GM19324 (cell line): ENCODE measurements around the gene GPR4.
"Not testable (repeated sequence)": the region's sequence is repeated elsewhere in the genome, so short reads cannot be mapped to it uniquely, and the experiment has no call there.

Experiments used
- ATAC-seq: cut with Tn5 transposase; IDR thresholded peaks from one replicate; pipeline ENCODE4 v1.9.1; 2021; ENCODE audit warnings: mild to moderate bottlenecking, moderate library complexity; ENCODE audit not compliant: unreplicated experiment, low FRiP score

GPR4 gene

DNA sequence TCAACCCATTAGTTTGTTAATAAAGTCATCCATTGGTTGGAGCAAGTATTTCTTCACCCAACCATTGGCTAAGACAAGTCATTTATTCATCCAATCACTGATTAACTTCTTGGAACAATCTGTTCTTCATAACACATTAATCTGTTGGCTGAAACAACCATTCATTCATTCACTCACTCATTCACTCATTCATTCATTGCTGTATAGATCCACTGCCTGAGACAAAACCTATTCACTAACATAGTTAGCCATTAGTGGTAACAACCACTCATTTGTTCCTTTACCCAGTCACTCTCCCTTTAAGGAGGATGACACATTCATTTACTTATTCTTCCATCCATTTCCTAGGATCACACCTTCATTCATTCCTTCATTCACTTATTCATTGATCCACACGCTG lies 22.0 kb upstream of the GPR4 start:
- ATAC-seq = no peak

DNA sequence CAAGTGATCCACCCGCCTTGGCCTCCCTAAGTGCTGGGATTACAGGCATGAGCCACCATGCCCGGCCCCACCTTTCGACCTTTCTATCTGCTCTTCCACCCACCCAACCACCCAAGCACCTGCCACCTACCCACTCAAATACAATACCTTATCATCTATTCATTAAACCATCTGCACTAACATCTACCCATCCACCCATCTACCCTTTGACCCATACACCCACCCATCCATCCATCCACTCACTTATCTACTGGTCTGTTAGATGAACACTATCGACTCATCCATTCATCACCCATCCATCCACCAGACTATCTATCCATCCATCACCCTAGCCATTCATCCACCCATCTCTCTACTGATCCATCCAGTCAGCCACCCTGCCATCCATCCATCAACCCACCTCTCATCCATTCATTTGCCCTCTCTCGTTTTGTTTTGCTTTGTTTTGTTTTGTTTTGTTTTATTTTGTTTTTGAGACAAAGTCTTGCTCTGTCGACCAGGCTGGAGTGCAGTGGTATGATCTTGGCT lies 20.0 kb upstream of the GPR4 start:
- ATAC-seq = no peak

DNA sequence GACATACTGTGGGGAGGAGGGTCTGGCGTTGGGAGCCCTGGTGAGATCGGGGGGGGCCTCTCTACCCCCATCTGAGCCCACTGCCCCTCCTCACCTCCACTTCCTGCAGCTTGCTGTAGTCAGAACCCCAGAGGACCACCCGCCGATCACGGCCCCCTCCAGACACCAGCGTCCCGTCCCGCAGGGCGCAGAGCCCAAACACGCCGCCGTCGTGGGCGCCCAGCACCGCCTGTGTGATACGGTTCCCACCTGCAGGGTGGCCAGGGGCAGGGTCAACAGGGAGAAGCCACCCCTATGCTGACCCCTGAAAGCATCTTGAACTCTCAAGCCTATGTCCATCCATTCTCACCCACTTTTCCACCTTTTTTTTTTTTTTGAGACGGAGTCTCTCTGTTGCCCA lies 19.4 kb upstream of the GPR4 start:
- ATAC-seq = no peak

DNA sequence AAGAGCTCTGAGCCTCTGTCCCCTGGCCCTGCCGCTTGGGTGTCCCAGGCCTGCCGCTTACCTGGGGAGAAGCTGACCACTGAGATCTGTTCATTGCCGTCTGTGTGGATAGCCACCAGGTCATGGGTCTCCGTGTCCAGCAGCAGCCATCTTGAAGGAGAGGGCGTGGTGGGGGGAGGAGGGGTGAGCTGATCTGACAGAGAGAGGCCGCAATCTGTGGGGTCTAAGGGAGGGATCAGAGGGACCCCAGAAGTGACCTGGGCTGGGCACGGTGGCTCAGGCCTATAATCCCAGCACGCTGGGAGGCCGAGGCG lies 14.6 kb upstream of the GPR4 start:
- ATAC-seq = no peak

DNA sequence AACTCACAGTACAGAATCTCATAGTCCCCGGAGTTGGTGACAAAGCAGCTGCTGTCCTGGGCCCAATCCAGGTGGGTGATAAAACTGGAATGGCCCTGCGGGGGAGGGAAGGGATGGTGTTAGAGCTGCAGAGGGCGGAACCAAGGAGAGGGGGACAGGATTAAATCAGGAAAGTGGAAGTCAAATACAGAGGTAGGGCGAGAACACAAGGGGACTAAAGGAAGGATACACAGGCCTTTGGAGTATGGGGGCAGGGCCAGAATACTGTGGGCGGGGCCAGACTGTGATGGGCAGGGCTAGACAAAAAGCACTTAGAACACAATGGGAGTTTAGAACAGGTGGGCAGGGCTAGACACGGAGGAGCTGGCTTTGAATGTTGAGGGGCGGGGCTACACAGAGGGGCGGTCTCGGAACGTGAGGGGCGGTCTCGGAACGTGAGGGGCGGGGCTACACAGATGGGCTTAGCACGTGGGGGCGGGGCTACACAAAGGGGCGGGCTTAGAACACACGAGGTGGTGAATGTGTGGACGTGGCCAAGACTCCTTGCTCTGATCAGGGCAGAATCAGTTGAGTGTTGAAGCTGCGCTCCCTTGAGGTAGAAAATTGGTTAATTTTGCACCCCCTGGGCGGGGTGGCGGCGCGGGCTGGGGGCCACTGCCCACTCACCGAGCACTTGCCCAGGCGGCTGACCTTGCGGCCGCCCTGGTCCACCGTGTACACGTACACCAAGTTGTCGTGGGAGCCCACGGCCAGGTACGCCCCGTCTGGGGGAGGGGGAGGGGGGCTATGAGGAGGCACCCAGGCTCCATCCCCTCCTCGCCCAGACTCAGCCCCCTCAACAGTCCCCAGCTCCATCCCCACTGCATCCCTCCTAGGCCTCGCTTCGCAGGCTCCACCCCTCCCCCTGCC lies 14.0 kb upstream of the GPR4 start:
- no peak for ATAC-seq

DNA sequence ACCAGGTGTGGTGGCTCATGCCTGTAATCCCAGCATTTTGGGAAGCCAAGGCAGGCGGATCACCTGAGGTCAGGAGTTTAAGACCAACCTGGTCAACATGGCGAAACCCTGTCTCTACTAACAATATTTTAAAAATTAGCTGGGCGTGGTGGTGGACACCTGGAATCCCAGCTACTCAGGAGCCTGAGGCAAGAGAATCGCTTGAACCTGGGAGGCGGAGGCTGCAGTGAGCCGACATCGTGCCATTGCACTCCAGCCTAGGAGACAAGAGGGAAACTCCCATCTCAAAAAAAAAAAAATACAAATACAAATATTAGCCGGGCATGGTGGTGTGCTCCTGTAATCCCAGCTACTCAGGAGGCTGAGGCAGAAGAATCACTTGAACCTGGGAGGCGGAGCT lies 13.0 kb upstream of the GPR4 start:
- ATAC-seq = not testable (repeated sequence)

DNA sequence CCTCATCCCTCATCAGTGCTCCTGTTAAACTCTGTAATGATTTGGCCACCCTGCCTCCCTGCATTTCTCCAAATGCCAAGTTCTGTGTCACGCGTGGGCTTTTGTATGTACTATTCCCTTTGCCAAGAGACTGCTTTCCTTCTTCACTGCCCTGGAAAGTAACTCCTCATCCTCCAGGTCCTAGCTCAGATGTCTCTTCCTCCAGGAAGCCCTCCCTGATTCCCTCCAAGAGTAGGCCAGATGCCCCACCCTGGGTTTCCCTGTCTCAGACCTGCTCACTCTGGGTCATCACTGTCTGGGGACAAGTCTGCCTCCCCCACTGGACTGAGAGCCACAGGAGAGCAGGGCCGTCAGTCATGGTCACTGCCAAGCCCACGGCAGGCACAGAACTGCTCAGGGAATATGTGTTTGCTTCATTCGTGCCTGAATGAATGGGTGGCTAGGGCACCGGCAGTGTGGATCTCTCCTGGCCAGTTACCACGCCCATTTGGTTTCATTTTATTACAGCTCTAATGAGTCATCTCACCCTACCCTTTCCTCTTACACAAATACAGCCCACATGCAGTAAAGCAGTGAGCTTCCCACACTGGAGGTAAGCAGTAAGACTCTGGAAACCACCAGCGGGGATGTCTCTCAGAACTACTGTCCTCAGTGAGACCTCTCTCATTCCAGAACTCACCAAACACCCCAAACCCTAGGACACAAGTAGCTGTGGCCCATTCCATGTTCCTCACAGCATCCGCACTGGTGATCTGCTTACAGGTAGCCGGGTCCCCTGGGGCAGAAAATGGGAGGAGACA lies 12.1 kb upstream of the GPR4 start:
- ATAC-seq = no peak

DNA sequence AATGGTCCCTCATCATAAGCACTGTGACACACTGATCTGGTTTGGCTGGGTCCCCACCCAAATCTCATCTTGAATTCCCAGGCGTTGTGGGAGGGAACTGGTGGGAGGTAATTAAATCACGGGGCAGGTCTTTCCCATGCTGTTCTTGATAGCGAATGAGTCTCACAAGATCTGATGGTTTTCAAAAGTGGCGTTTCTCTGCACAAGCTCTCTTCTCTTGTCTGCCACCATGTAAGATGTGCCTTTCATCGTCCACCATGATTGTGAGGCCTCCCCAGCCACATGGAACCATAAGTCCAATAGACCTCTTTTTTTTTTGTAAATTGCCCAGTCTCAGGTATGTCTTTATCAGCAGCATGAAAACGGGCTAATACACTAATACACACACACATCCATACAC lies 6.9 kb upstream of the GPR4 start:
- no peak for ATAC-seq

DNA sequence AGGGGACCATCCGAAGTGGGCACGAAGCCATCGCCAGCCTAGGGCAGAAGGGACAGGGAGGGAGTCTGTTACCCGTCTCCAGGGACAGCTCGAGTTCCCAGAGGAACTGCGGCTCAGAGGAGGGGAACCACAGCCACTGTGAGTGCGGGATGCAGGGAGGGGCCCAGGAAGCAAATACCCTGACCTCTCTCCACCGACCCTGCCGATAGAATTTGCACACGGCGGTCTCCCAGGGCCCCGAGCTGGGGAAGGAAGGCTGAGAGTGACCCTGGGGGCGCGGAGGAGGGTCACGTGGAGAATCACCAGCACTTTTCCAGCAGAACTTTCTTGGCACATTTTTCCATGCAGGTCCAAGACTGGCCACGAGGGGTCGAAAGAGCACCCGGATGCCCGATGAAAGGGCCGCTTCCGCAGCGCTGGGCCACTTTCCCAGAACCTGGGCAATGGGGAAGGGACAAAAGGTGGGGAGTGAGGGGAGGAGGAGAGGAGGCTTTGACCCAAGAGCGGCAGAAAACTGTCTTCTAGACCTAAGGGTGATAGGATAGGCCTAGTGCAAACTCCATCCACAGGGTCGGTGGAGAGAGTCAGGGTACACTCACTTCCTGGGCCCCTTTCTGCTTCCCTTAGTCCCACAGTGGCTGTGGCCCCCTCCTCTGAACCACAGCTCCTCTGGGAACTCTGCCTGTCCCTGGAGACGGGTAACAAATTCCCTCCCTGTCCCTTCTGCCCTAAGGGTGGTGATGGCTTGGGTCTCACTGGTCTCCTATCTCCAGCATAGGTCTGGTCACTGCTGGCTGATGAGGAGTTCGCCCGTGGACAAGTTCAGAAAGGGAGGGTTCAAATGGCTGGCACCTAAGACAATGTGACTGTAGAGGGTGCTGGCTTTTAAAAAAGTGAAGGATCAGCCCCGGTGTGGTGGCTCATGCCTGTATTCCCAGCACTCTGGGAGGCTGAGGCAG lies 5.3 kb upstream of the GPR4 start:
- no peak for ATAC-seq

DNA sequence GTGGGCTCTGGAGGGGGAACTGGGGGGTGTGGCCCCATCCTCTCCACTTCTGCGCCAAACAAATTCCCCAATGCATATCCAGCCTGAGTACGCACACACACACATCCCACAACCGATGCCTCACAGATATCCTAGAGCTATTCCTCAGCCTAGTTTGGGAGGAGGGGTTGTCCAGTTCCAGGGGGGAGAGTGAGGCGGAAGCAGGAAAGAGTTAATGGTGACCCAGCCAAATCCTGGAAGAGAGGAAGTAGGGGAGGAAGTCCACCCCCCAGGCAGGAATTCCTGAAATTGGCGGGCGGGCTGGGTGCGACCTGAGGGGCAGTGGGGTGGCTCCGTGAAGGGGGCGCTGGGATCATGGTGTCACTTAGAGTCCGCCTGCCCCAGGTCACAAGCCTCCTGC lies 897 bp downstream of the GPR4 start:
- ATAC-seq = no peak

DNA sequence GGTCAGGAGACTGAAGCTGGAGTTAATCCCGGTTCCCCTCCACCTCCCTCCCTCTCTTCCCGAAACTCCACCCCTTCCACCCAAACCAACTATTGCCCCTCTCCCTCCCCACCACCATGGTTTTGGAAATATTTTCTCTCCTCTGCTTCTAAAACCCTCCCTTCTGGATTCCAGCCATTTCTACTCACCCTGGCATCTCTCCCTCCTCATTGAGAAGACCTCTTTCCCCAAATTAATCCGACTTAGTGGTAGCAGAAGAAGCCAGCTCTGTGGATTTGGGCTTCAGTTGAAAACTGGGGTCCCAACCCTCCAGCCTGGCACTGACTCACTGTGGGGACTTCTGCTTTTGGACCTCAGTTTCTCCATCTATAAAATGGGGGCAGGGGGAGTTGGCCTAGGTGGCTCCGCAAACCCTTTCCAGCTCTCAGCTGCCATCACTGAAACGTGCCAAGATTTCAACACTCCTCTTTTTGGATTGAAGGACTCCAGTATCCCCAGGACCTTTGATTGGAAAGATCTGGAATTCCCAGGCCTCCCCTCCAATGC lies 1.6 kb downstream of the GPR4 start:
- ATAC-seq = no peak

DNA sequence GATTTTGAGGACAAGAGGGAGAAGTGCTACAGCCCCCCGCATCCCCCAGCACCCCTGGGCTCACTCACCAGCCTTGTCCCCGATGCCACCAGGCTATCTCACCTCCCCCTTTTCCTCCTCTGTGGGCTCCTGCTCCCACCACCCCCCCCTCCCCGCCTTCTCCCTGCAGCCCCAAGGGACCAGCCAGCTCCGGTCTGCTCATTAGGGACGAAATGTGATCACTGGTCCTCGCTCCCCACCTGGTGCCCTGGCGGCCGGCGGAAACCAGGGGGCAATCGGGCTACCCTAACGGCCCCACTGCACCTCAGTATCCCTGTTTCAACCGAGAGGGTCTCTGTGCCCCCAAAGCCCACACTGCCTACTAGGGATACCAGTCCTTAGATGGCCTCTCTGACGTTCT lies 2.7 kb downstream of the GPR4 start:
- ATAC-seq = no peak

DNA sequence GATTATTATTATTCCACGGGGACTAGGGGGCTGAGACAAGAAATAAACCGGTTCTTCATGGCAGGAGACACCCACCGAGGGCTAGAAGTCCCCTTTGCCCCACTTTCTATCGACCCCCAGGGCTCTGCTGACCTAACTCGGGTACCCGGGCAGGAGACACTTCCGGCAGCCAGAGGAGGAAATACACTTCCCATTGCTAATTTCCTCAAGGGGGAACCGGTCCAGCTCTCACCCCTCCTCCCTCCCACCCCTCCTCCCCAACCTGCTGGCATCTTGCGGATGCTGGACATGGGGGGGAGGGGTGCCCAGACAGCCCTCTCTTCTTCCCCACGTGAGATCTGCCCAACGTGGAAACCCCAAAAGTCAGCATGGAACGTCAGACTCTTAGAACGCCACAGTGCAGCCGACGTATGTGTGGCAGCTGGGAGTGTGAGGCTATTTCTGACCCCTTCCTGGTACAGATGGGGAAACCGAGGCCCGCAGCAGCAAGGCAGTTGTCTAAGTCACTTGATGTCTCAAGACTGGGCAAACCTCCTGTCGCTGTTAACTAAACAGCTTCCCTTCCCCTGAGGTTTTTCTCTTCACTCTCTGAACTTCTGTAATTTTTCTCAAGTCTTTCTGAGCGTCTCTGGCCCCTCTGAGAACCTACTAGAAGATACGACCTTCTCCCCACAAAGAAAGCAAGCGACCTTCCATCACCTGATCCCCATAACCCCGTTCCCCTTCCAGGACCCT lies 3.6 kb downstream of the GPR4 start:
- ATAC-seq = no peak

DNA sequence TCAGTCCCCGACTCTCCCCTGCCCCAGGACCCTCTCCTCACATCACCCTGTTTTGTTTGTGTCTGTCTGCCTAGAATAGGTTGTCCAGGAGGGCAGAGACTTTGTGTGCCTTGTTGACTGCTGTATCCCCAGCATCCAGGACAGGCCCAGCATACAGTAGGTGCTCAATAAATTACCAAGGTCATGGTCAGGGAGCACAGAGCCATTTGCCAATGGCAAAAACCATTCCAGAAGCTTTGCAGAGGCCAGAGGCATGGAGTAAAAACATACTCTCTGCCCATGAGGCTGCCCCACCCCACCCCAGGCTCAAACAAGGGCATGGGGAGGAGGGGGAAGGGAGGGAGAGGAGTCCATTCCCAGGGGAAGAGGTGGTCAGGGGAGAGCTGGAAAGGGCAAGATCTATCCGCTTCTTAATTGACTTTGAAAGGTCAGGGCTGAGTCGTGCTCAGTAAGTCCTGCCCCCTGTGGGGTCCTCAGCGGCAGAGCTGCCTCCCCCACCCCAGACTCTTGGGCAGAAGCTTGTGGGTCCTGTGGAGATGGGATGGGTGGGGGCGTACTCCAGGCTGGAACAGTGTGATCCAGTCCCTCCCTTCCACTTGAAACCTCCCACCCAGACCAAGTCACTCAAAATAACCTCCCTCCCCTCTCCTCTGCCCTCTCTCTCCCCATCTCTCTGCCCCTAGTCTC lies 4.4 kb downstream of the GPR4 start:
- no peak for ATAC-seq

DNA sequence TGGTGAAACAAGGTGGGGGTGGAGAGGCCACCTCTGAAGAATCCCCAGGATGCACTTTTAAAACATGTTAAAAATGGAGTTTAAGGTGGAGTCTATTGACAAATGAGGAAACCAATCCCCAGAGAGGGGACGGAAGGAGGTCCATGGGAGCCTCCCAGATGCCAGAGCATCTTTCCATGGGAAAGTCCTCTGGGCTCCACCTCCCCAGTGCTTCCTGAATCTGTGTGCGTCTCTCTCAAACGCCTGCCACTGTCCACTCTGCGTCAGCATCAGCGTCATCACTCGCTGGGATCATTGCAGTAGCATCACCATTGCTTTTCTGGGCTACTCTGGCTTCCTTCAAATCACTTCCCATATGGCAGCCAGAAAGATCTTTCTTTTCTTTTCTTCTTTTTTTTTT lies 6.2 kb downstream of the GPR4 start:
- no peak for ATAC-seq

DNA sequence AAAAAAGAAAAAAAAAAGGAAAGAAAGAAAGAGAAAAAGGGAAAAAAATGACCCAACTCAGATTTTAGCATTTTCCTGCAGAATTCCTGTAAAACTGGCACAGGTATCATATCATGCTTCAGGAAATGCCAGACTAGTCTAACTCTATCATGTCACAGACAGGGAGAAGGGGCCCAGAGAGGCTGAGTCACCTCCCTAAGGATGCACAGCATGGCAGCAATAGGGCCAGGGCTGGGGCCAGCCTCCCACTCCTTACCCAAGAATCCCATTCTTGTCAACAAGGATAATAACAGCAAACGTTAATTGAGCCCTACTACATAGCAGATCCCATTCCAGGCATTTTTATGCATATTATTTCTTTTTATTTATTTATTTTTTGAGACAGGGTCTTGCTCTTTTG lies 8.5 kb downstream of the GPR4 start:
- ATAC-seq = no peak

DNA sequence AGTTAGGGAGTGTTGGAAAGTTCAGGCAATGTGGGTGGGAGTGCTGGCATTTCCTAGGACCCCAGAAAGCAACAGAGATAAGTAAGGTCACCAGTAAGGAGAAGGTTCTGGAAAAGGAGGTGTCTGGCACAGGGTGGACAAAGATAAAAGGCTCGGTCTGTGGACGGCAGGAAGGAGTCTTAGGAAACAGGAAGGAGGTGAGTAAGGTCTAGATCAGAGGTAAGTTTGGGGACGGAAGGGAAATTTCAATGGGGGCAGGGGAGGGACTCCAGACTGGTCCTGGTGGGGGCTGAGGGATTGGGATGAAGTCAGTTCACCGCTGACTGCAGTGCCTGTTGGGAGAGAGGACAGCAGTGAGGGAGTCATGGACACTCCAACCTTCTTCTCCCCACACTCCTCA lies 9.6 kb downstream of the GPR4 start:
- no peak for ATAC-seq

DNA sequence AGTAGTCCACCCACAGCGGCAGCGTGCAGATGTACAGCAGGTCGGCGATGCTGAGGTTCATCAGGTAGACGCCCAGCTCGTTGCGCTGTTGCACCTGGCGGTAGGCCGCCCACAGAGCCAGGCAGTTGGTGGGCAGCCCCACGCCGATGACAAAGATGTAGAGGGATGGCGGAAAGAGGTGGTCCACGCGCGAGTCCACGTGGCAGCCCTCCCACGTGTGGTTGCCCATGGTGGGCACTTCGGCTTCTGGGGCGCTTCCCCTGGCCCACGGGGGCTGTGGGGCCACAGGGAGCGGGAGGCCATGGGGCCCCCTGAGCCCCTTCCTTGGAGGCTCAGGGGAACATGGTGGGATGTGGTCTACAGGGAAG lies 10.4 kb downstream of the GPR4 start:
- no peak for ATAC-seq

DNA sequence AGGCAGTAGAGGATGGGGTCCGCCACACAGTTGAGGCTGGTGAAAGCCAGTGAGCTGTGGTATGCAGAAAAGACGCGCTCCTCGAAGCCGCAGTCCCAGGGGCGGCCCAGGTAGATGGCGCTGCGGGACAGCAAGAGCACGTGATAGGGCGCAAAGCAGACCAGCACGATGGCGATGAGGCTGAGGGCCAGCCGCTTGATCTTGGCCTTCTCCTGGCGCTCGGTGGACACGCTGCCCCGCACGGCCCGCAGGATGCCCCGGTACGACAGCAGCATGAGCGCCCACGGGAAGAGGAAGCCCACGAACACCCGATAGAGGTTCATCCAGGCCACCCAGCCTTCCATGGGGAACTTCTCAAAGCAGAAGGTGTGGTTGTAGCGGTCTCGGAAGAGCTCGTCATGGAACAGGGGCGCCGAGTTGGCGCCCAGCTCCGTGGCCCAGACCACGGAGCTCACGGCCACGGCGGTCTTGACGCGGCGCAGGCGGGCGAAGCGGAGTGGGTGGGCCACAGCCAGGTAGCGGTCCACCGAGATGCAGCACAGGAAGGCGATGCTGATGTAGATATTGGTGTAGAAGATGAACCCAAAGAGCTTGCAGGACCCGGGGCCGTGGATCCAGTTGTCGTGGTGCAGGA lies 10.9 kb downstream of the GPR4 start:
- no peak for ATAC-seq
